Caki2 (cell line): ENCODE measurements around the gene SLC25A11. TPM values are rescaled to one million over a fixed set of nuclear protein-coding genes. Genes with fewer than 3 reads are reported as not detected.

Experiments
- DNase-seq: peaks from one replicate; pipeline ENCODE4 v3.0.0-alpha.2; 2015; ENCODE audit warnings: low read depth
- in situ Hi-C: cut with HindIII; loops from 2 replicates; pipeline ENCODE4 v1.10.0; 2016; ENCODE audit warnings: low sequenced_read_pairs, low pct_unique_long_range_greater_than_20kb, mixed read lengths
- total RNA-seq: library from RNA; depleted of rRNA; stranded (reverse); fragments of >200 nt; shearing (Covaris generic); gene quantifications from 2 replicates; pipeline ENCODE4 v1.2.3, GENCODE V29; 2014; ENCODE audit warnings: low replicate concordance; rRNA removed

The SLC25A11 gene
- total RNA-seq, 1 experiment from 2014 or later = 89.3 TPM

DNA sequence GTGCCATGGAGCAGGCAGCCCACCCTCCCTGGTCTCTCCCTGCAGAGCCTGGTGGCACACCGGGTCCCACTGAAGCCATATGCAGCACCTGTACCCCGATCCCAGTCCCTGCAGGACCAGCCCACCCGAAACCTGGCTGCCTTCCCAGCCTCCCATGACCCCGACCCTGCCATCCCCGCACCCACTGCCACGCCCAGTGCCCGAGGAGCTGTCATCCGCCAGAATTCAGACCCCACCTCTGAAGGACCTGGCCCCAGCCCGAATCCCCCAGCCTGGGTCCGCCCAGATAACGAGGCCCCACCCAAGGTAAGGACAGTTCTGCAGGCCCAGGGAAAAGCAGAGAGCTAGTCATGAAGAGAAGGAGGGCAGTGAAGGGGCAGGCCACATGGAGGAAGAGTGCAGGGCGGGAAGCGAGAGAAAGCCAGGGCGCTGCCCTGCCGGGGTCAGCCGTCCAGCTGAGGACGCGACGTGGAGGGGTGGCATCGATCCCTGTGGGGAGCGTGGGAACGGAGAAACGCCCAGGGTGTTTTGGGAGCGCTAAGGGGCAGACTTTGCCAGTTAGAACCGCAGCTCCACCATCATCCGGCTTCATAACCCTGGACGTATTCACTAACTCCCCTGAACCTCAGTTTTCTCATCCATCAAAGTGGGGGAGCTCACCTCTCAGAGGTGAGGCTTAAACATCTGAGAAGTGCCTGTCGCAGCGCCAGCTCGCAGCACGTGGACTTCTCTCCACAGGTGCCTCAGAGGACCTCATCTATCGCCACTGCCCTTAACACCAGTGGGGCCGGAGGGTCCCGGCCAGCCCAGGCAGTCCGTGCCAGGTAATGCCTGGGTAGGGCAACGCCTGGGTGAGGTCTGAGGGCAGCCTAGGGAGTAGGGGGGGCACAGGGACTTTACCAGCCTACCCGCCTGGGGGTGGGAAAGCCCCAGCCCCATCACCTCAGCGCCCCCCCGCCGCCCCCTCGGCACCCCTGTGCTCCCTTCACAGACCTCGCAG, 48.1 kb downstream of the SLC25A11 start:
- in situ Hi-C loops = no loop called here
- no peak for DNase-seq

DNA sequence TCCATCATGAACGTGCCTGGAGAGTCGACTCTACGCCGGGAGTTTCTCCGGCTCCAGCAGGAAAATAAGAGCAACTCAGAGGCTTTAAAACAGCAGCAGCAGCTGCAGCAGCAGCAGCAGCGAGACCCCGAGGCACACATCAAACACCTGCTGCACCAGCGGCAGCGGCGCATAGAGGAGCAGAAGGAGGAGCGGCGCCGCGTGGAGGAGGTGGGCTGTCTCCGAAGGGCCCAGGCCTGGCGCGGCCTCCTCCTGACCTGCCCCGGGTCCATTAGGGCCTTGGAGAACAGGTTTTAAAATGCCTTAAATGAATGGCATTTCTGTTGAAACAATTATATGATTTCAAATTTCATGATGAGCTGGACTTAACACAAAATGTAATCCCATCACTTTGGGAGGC, 52.3 kb downstream of the SLC25A11 start:
- in situ Hi-C loops = no loop called here
- no peak for DNase-seq

Other genes starting within 250 kb of the SLC25A11 start
- gene PELP1, start 235.9 kb downstream of the SLC25A11 start, total RNA-seq = 16.7 and 21.1 TPM in 2 replicates
- 14.6 and 17.1 TPM in 2 replicates for gene ARRB2, start 229.4 kb downstream of the SLC25A11 start, total RNA-seq
- 21.8 and 23.9 TPM in 2 replicates for gene MED11, start 208.6 kb downstream of the SLC25A11 start, total RNA-seq
- gene ZMYND15, start 200.2 kb downstream of the SLC25A11 start, total RNA-seq = 0.03 and 0.09 TPM in 2 replicates
- gene CXCL16, start 200.1 kb downstream of the SLC25A11 start, total RNA-seq = 0.41 TPM in 1 of 2 replicates, not detected in the other
- gene TM4SF5, start 168.2 kb downstream of the SLC25A11 start, total RNA-seq = not detected in 2 replicates
- gene VMO1, start 153.7 kb downstream of the SLC25A11 start, total RNA-seq = not detected in 2 replicates
- gene GLTPD2, start 151.1 kb downstream of the SLC25A11 start, total RNA-seq = not detected in 2 replicates
- gene PSMB6, start 143.9 kb downstream of the SLC25A11 start, total RNA-seq = 205 and 277 TPM in 2 replicates
- gene PLD2, start 132.9 kb downstream of the SLC25A11 start, total RNA-seq = 6.1 and 31.9 TPM in 2 replicates
- 25.0 and 30.1 TPM in 2 replicates for gene MINK1, start 106.7 kb downstream of the SLC25A11 start, total RNA-seq
- gene C17orf107, start 40.5 kb downstream of the SLC25A11 start, total RNA-seq = 4.8 and 8.6 TPM in 2 replicates
- 0.09 and 0.64 TPM in 2 replicates for gene CHRNE, start 36.9 kb downstream of the SLC25A11 start, total RNA-seq
- gene GP1BA, start 7.8 kb downstream of the SLC25A11 start, total RNA-seq = not detected in 2 replicates
- 45.6 and 57.1 TPM in 2 replicates for gene RNF167, start 222 bp upstream of the SLC25A11 start, total RNA-seq
- gene PFN1, start 8.5 kb upstream of the SLC25A11 start, total RNA-seq = 258 and 443 TPM in 2 replicates
- gene ENO3, start 11.1 kb upstream of the SLC25A11 start, total RNA-seq = 4.5 and 21.3 TPM in 2 replicates
- 23.1 and 48.6 TPM in 2 replicates for gene SPAG7, start 27.8 kb upstream of the SLC25A11 start, total RNA-seq
- 1.3 and 2.8 TPM in 2 replicates for gene CAMTA2, start 47.6 kb upstream of the SLC25A11 start, total RNA-seq
- gene INCA1, start 57.5 kb upstream of the SLC25A11 start, total RNA-seq = 0.72 and 3.3 TPM in 2 replicates
- gene KIF1C, start 57.9 kb upstream of the SLC25A11 start, total RNA-seq = 14.1 and 44.0 TPM in 2 replicates
- not detected in 2 replicates for gene SLC52A1, start 95.4 kb upstream of the SLC25A11 start, total RNA-seq
- gene ZFP3, start 138.4 kb upstream of the SLC25A11 start, total RNA-seq = not detected in 2 replicates
- 18.0 and 18.5 TPM in 2 replicates for gene ZNF232, start 171.8 kb upstream of the SLC25A11 start, total RNA-seq
- not detected in 2 replicates for gene USP6, start 176.0 kb upstream of the SLC25A11 start, total RNA-seq